A549 (cell line): ENCODE results near the gene ZSWIM9.

Experiments
- CHD4 ChIP-seq: fragments of 200-600 bp; sonication (generic); IDR thresholded peaks from 2 replicates; pipeline ENCODE4 v1.6.1; 2016; ENCODE audit warnings: antibody characterized with exemption, mild to moderate bottlenecking, borderline replicate concordance
- CTCF ChIP-seq: fragments of >200 bp; sonication (Bioruptor Twin); formaldehyde crosslinking; IDR thresholded peaks from 3 replicates; pipeline ENCODE4 v1.5.1; 2016
- E2F6 ChIP-seq: IDR thresholded peaks from 2 replicates; pipeline ENCODE4 v1.6.1; 2012; ENCODE audit warnings: low read depth, borderline replicate concordance
- EP300 ChIP-seq, 2 experiments: fragments of >200 bp; sonication (Bioruptor Twin); formaldehyde crosslinking; IDR thresholded peaks; 2 replicates in 1 of 2; 3 replicates in 1 of 2; pipeline ENCODE4 v1.6.1; 2016 to 2017
- NFE2L2 ChIP-seq: fragments of 150-350 bp; conservative IDR thresholded peaks from 2 replicates; pipeline ENCODE4 v1.6.1; 2014; ENCODE audit warnings: low read length
- PBX3 ChIP-seq: IDR thresholded peaks from 2 replicates; pipeline ENCODE4 v1.6.1; 2012
- RAD21 ChIP-seq, 2 experiments: fragments of >200 bp in 1 of 2; sonication (Bioruptor Twin) in 1 of 2; formaldehyde crosslinking in 1 of 2; IDR thresholded peaks in 1 of 2; conservative IDR thresholded peaks in 1 of 2; 2 replicates in 1 of 2; 3 replicates in 1 of 2; pipeline ENCODE4 v1.6.1; 2012 to 2018; ENCODE audit warnings: inconsistent platforms in 1 of 2

GRCh38 chr19:48169578-48169938 is 922 bp upstream of the ZSWIM9 start:
- TF ChIP-seq CTCF = no peak
- TF ChIP-seq NFE2L2 = no peak
- TF ChIP-seq CHD4 = no peak
- no peak for TF ChIP-seq RAD21 (conservative IDR thresholded peaks at IDR 0.05 in 1 of 2, IDR thresholded peaks at IDR 0.05 in 1 of 2)
- TF ChIP-seq E2F6 = no peak
- TF ChIP-seq PBX3 = no peak
- no peak for TF ChIP-seq EP300 (IDR thresholded peaks at IDR 0.05)
